Brain microvascular endothelial cell (primary cell): Measurements from ENCODE around the gene MRPS23.
A peak's percentile ranks its signal among the peaks of the same experiment; 100 is the strongest.

ENCODE experiments used
- DNase-seq: peaks from one replicate; pipeline ENCODE4 v3.0.0-alpha.2; 2020
- H3K27ac ChIP-seq: fragments of 250-450 bp; sonication (Bioruptor Pico); 2 replicates; pipeline ENCODE4 v1.5.1; 2020; ENCODE audit warnings: mild to moderate bottlenecking, moderate library complexity
- H3K27me3 ChIP-seq: fragments of 250-450 bp; sonication (Bioruptor Pico); replicated peaks from 2 replicates; pipeline ENCODE4 v1.5.1; 2020; ENCODE audit warnings: mild to moderate bottlenecking
- H3K36me3 ChIP-seq: fragments of 250-450 bp; sonication (Bioruptor Pico); replicated peaks from 2 replicates; pipeline ENCODE4 v1.5.1; 2020; ENCODE audit warnings: mild to moderate bottlenecking
- H3K4me3 ChIP-seq: 2 replicates; pipeline ENCODE4 v1.5.1; 2011; ENCODE audit warnings: low read depth, mild to moderate bottlenecking, control low read depth, low read length, moderate library complexity
- CTCF ChIP-seq: IDR thresholded peaks from 2 replicates; pipeline ENCODE4 v1.5.1; 2011; ENCODE audit warnings: low read depth, mild to moderate bottlenecking, moderate library complexity, low read length, control low read depth, inconsistent platforms; ENCODE audit errors: missing control alignments
- in situ Hi-C: cut with HindIII; loops from 2 replicates; pipeline ENCODE4 v1.10.0; 2017; ENCODE audit warnings: low sequenced_read_pairs, low pct_ligation_motif_present

Gene MRPS23

GRCh38 chr17:57810721-57811637, 38.9 kb downstream of the MRPS23 start:
- Histone ChIP-seq H3K36me3 (no peaks in the 10 kb centered on the region), H3K4me3 (peak overlapping the region; percentile 24), H3K27me3 (peaks cover 10% of the 10 kb centered on the region), H3K27ac (no peak overlapping the region)
- in situ Hi-C loops: no loop called here
- peak; percentile 11 for DNase-seq
- no peak for TF ChIP-seq CTCF

DNA sequence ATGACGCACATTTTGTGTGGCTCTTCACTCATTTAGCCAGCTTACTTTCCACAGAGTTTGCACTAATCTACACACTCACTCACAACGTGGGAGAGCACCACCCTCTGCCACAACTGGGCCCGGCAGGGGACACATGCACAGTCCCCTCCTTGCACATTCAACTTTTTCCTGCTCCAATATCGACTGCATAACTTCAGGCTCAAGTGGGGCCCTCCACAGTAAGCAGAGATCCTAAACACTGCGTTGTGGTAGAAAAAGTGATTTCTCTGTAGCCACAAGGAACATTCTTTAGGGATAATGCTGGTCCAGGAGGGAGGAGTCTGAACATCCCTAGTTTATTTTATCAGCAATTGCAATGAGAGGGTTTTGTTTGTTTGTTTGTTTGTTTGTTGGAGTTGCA, 40.0 kb downstream of the MRPS23 start:
- in situ Hi-C loops: no loop called here
- TF ChIP-seq CTCF: no peak
- no peak overlapping the region for H3K4me3 ChIP-seq
- no peak for DNase-seq
- H3K36me3 ChIP-seq: no peaks in the 10 kb centered on the region
- H3K27ac ChIP-seq: no peak overlapping the region
- peaks cover 10% of the 10 kb centered on the region for H3K27me3 ChIP-seq

- in situ Hi-C loops: no loop called here
- Histone ChIP-seq H3K36me3 (no peaks in the 10 kb centered on the region), H3K27me3 (peaks cover 8% of the 10 kb centered on the region), H3K27ac (no peak overlapping the region), H3K4me3 (no peak overlapping the region)
- TF ChIP-seq CTCF: no peak
- no peak for DNase-seq
Measured at GRCh38 chr17:57808882-57809281, 41.0 kb downstream of the MRPS23 start.

DNA sequence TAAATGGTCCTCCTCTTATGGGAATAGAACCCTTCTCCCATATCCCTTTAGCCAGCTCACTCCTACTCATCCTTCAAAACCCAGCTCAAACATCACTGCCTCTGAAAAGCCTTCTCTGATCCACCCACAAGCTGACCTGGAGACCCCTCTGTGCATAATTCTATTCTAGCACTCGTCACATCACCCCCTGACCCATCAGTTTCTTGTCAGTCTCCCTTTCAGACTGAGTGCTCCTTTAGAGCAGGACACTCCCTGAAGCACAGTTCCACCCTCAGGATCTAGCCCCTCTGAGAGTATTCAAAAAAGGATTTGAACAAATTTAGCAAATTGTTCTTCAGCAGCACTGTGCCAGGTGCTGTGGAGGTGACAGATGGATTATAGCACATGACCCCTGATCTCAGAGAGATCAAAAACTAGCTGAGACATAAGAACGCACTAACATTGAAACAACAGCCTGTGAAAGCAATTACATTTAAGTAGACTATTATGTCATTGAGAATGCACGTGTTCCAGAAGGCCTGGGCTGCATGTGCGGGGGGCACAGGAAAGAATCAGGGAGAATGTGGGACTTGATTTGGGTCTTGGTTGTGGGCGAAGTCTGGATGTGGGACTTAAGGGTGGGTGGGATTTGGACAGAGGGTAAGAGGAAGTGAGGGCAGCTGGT, 43.5 kb downstream of the MRPS23 start:
- no peak overlapping the region for H3K4me3 ChIP-seq
- no peaks in the 10 kb centered on the region for H3K36me3 ChIP-seq
- TF ChIP-seq CTCF: no peak
- in situ Hi-C loops: no loop called here
- H3K27ac ChIP-seq: no peak overlapping the region
- DNase-seq: no peak
- H3K27me3 ChIP-seq: peaks cover 8% of the 10 kb centered on the region

DNA sequence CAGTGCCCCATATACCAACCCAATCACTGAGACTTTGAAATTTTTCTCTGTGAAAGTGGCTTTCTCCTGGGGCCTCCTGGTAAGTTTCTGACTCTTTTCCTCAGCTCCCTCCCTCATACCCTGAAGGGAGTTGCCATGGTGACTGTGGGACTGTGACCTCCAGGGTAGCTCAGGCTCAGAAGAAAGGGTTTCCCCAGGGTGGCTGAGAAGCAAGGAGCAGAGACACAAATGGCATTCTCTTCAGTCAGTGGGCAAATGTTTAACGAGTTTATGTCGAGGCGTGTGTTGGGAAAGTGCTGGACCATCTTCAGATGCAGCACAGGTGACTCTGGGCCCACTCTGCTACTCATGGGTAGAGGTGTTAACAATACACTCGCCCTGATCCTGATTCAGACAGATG, 46.8 kb downstream of the MRPS23 start:
- H3K4me3 ChIP-seq: no peak overlapping the region
- in situ Hi-C loops: no loop called here
- peaks cover 5% of the 10 kb centered on the region for H3K27me3 ChIP-seq
- no peak for TF ChIP-seq CTCF
- H3K27ac ChIP-seq: no peak overlapping the region
- DNase-seq: no peak
- H3K36me3 ChIP-seq: no peaks in the 10 kb centered on the region
